ENCODE data around the gene NFATC3. TPM values are rescaled to one million over a fixed set of nuclear protein-coding genes. Genes with fewer than 3 reads are reported as not detected.

NFATC3 gene
- total RNA-seq, 1 experiment from 2014 or later: 33.0 TPM

DNA sequence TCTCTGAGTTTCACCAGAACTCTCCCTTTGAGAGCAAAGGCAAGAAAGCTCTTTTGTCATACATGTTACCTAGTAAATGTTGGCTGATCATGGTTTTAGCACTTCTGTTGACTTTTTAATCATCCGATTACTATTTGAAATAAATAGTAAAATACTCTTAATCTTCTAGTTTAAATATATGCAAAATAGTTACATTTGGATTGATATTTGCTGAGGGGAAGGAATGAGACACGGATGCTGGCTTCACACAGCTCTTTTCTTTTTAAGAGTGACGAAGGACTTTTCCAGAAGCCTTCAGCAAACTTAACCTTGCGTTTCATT lies 9.4 kb downstream of the NFATC3 start:
- H2AK5ac ChIP-seq (ENCODE audit: insufficient read length, low read length): no peak overlapping the region
- H3K23me2 ChIP-seq (ENCODE audit: insufficient read length, low read depth, low read length, poor library complexity, severe bottlenecking): no peaks in the 10 kb centered on the region
- H2BK12ac ChIP-seq (ENCODE audit: insufficient read length, low read depth, low read length): no peak overlapping the region
- H3K9ac ChIP-seq (ENCODE audit: extremely low read depth, insufficient read length, low read length): no peak overlapping the region
- H2BK5ac ChIP-seq (ENCODE audit: insufficient read length, low read length): no peak overlapping the region
- H3K36me3 Mint-ChIP-seq (ENCODE audit: insufficient read depth in 1 of 3, low read depth in 3 of 3): 0 out of 7 replicates have a peak, but pooled peaks cover 0 to 2% (median 0%) of the 10 kb centered on the region in 3 experiments
- H3K18ac ChIP-seq (ENCODE audit: insufficient read length, low read depth, low read length): no peak overlapping the region
- H3K56ac ChIP-seq (ENCODE audit: insufficient read length, low read depth, low read length): no peak overlapping the region
- no peak overlapping the region for H3K27ac ChIP-seq (ENCODE audit: insufficient read length, low read depth, low read length)
- no peak overlapping the region for H4K91ac ChIP-seq (ENCODE audit: insufficient read length, low read depth, low read length)
- TF ChIP-seq, protein P1, sequence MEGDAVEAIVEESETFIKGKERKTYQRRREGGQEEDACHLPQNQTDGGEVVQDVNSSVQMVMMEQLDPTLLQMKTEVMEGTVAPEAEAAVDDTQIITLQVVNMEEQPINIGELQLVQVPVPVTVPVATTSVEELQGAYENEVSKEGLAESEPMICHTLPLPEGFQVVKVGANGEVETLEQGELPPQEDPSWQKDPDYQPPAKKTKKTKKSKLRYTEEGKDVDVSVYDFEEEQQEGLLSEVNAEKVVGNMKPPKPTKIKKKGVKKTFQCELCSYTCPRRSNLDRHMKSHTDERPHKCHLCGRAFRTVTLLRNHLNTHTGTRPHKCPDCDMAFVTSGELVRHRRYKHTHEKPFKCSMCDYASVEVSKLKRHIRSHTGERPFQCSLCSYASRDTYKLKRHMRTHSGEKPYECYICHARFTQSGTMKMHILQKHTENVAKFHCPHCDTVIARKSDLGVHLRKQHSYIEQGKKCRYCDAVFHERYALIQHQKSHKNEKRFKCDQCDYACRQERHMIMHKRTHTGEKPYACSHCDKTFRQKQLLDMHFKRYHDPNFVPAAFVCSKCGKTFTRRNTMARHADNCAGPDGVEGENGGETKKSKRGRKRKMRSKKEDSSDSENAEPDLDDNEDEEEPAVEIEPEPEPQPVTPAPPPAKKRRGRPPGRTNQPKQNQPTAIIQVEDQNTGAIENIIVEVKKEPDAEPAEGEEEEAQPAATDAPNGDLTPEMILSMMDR (conservative IDR thresholded peaks at IDR 0.05): peak; percentile 7; the same call in 1 of the 3 replicates
- H3K14ac ChIP-seq (ENCODE audit: insufficient read depth, low read length): no peak overlapping the region
- peaks cover 31 to 38% of the 10 kb centered on the region in 2 experiments for H3K4me1 Mint-ChIP-seq
- DNase-seq: no peak
- peaks cover 4% of the 10 kb centered on the region for H3K79me1 ChIP-seq (ENCODE audit: insufficient read depth, low read depth, low read length, poor library complexity, severe bottlenecking)
- no peak overlapping the region for H2AFZ ChIP-seq (ENCODE audit: low read length)
- no peak overlapping the region for H4K8ac ChIP-seq (replicated peaks; ENCODE audit: insufficient read length, low read depth, low read length)
- no peak overlapping the region for H3T11ph ChIP-seq (ENCODE audit: low read length)
- H3K27me3 ChIP-seq (ENCODE audit: insufficient read depth, low read length): no peaks in the 10 kb centered on the region
- H2BK20ac ChIP-seq (ENCODE audit: low read depth, low read length, poor library complexity, severe bottlenecking): no peak overlapping the region
- peak overlapping the region in 1 of 3 experiments; percentile 72; a peak in 1 of 7 replicates for H3K27ac Mint-ChIP-seq
- no peak overlapping the region for H3K4me2 ChIP-seq (ENCODE audit: insufficient read depth, insufficient read length, low read length)
- no peak overlapping the region; a peak in 1 of 5 replicates for H3K4me3 Mint-ChIP-seq
- H3K79me2 ChIP-seq (ENCODE audit: insufficient read depth, low read length): peaks cover 17% of the 10 kb centered on the region; the same call in 1 of the 2 replicates
- no CpG with 5 or more reads among the region's 4 CpGs for WGBS (ENCODE audit: extremely low coverage, insufficient read length, low lambda C conversion rate)
- peaks cover 7% of the 10 kb centered on the region; the same call in 1 of the 2 replicates for H3K4me1 ChIP-seq (ENCODE audit: insufficient read depth, low read length)
- no peaks in the 10 kb centered on the region for H3K9me3 Mint-ChIP-seq
- no peaks in the 10 kb centered on the region for H3K9me3 ChIP-seq (ENCODE audit: control insufficient read depth, low read depth, low read length)
- H2BK15ac ChIP-seq (ENCODE audit: low read depth, low read length): no peak overlapping the region
- H3K23ac ChIP-seq (ENCODE audit: insufficient read length, low read depth, low read length): no peak overlapping the region
- no peaks in the 10 kb centered on the region for H3K27me3 Mint-ChIP-seq (ENCODE audit: low read depth)
- no peak overlapping the region for H4K5ac ChIP-seq (ENCODE audit: insufficient read length, low read depth, low read length)
- no peaks in the 10 kb centered on the region for H4K20me1 ChIP-seq (ENCODE audit: control insufficient read depth, insufficient read depth, insufficient read length)
- no peak overlapping the region for H3K4ac ChIP-seq (ENCODE audit: low read depth, low read length)
- H2BK120ac ChIP-seq (ENCODE audit: low read depth, low read length, poor library complexity, severe bottlenecking): no peak overlapping the region
